ENCODE data around the gene UBE2Q1. TPM values are rescaled to one million over a fixed set of nuclear protein-coding genes. Genes with fewer than 3 reads are reported as not detected.

Gene UBE2Q1
- total and polyA plus RNA-seq, 2 of the 8 experiments (the other 6 are each of a cell fraction or from before 2014, with no cell fraction given) = 13.2 to 95.8 TPM

GRCh38 chr1:154536570-154536969 lies 21.9 kb downstream of the UBE2Q1 start:
- Histone ChIP-seq H3K9me3 (ENCODE audit: insufficient read depth in 2 of 2, low read depth in 1 of 2, low read length in 1 of 2) (peaks cover 0 to 8% of the 10 kb centered on the region in 2 experiments; a peak in 1 of 4 replicates), H4K8ac (ENCODE audit: extremely low read depth, insufficient read depth, low read length) (no peak overlapping the region), H3K23ac (ENCODE audit: insufficient read length) (no peak overlapping the region), H3K4ac (replicated peaks; ENCODE audit: insufficient read length, low read depth, low read length) (no peak overlapping the region), H3K14ac (ENCODE audit: insufficient read length) (no peak overlapping the region), H3K4me3 (ENCODE audit: extremely low read depth in 1 of 4, insufficient read depth in 2 of 4, low read depth in 3 of 4, low read length in 4 of 4) (no peak overlapping the region), H4K20me1 (replicated peaks in 1 of 2; ENCODE audit: control insufficient read depth in 1 of 2, insufficient read depth in 2 of 2, low read length in 2 of 2) (no peaks in the 10 kb centered on the region), H3K9ac (replicated peaks in 1 of 4; ENCODE audit: extremely low read depth in 1 of 4, low read depth in 3 of 4, low read length in 3 of 4) (no peak overlapping the region), H2BK15ac (ENCODE audit: low read length) (no peak overlapping the region), H3K79me2 (ENCODE audit: control insufficient read depth in 1 of 2, insufficient read depth in 2 of 2, low read length in 2 of 2) (no peaks in the 10 kb centered on the region), H3K4me1 (replicated peaks in 1 of 4; ENCODE audit: control insufficient read depth in 3 of 4, insufficient read depth in 4 of 4, low read length in 3 of 4) (peaks cover 0 to 4% (median 3%) of the 10 kb centered on the region in 4 experiments; a peak in 2 of 7 replicates), H3K27me3 (replicated peaks in 1 of 4; ENCODE audit: control insufficient read depth in 3 of 4, extremely low read depth in 1 of 4, insufficient read depth in 3 of 4, low read length in 3 of 4) (no peaks in the 10 kb centered on the region), H4K91ac (replicated peaks; ENCODE audit: insufficient read length, low read length) (no peak overlapping the region), H2BK5ac (ENCODE audit: low read depth, low read length) (no peak overlapping the region), H3K18ac (ENCODE audit: extremely low read depth, low read length) (no peak overlapping the region), H2AFZ (ENCODE audit: low read length) (no peak overlapping the region), H2BK20ac (ENCODE audit: low read length) (no peak overlapping the region), H2BK12ac (ENCODE audit: low read depth, low read length) (no peak overlapping the region), H3K4me2 (ENCODE audit: insufficient read depth in 1 of 2, low read depth in 2 of 2, low read length in 2 of 2) (no peak overlapping the region), H3K23me2 (ENCODE audit: low read depth, low read length) (no peaks in the 10 kb centered on the region), H3K36me3 (ENCODE audit: control insufficient read depth in 2 of 4, insufficient read depth in 4 of 4, low read length in 3 of 4) (no peaks in the 10 kb centered on the region), H3K56ac (replicated peaks; ENCODE audit: insufficient read length, low read depth, low read length) (no peak overlapping the region), H3K27ac (ENCODE audit: low read depth, low read length) (no peak overlapping the region), H2AK5ac (ENCODE audit: low read depth, low read length) (no peak overlapping the region), H4K5ac (ENCODE audit: insufficient read length, low read depth, low read length) (no peak overlapping the region), H2BK120ac (replicated peaks; ENCODE audit: low read depth, low read length) (no peak overlapping the region), H3K79me1 (ENCODE audit: low read depth, low read length) (no peaks in the 10 kb centered on the region)
- no peak for TF ChIP-seq TBP (IDR thresholded peaks at IDR 0.05; ENCODE audit: low read depth, low read length)
- TF ChIP-seq CHD1 (IDR thresholded peaks at IDR 0.05; ENCODE audit: low read depth, low read length) = no peak
- TF ChIP-seq TEAD4 (IDR thresholded peaks at IDR 0.05; ENCODE audit: low read depth, low read length) = no peak
- no peak for TF ChIP-seq SP1 (IDR thresholded peaks at IDR 0.05; ENCODE audit: low read depth, low read length)
- TF ChIP-seq RXRA (IDR thresholded peaks at IDR 0.05; ENCODE audit: insufficient read depth, low read depth, low read length) = no peak
- no peak for TF ChIP-seq BACH1 (IDR thresholded peaks at IDR 0.05; ENCODE audit: low read length)
- no peak for TF ChIP-seq SIRT6 (IDR thresholded peaks at IDR 0.05; ENCODE audit: low read length)
- TF ChIP-seq KDM5A (IDR thresholded peaks at IDR 0.05; ENCODE audit: low read length) = no peak
- no peak for TF ChIP-seq RFX5 (IDR thresholded peaks at IDR 0.05; ENCODE audit: borderline replicate concordance, low read depth, low read length)
- no peak for TF ChIP-seq GABPA (IDR thresholded peaks at IDR 0.05; ENCODE audit: borderline replicate concordance, insufficient read depth, low read length)
- TF ChIP-seq FOSL1 (IDR thresholded peaks at IDR 0.05; ENCODE audit: insufficient read depth, low read depth, low read length) = no peak
- TF ChIP-seq SIX5 (IDR thresholded peaks at IDR 0.05; ENCODE audit: low read depth, low read length) = no peak
- 91% methylated on average over 7 of the region's 7 CpGs; no CpG with 5 or more reads in 1 of the 2 experiments for WGBS, 2 experiments (ENCODE audit: extremely low coverage in 1 of 2, insufficient coverage in 1 of 2, insufficient read length in 1 of 2, insufficient replicate concordance in 2 of 2, low coverage in 1 of 2, low lambda C conversion rate in 2 of 2, missing lambda C conversion rate in 1 of 2)
- ChIA-PET POLR2A (ENCODE audit: partially characterized antibody) (interaction anchor here (1.6 kb wide), 1 partner anchor 10 kb away, joined by 3 read pairs; no protein-coding TSS in a partner anchor), CTCF (ENCODE audit: partially characterized antibody) (interaction anchor here (6.1 to 6.9 kb wide), 2 partner anchors 10 to 56 kb away, joined by 41 to 63 read pairs; no protein-coding TSS in a partner anchor)
- DNase-seq (ENCODE audit: low read depth in 1 of 2, low spot score in 2 of 2) (no peak), FAIRE-seq (no peak)

All from H1 (cell line).